B cell (primary cell): ENCODE data around the gene DENND2A. TPM values are rescaled to one million over a fixed set of nuclear protein-coding genes. Genes with fewer than 3 reads are reported as not detected.
"Not testable (repeated sequence)": the region's sequence is repeated elsewhere in the genome, so short reads cannot be mapped to it uniquely, and the experiment has no call there.

Source experiments
- ATAC-seq: fragments of 200-7000 bp; cut with Tn5 transposase; one replicate; pipeline ENCODE4 v1.10.0; 2021; ENCODE audit warnings: low read depth, mild to moderate bottlenecking, moderate number of reproducible peaks, moderate library complexity
- CTCF ChIA-PET: fragments of 350-600 bp; sonication (Branson Sonifier 250); formaldehyde crosslinking; loops from one replicate; lab custom pipeline; 2021; ENCODE audit warnings: antibody characterized with exemption, inconsistent platforms; lab: Charles Lee
- POLR2A ChIA-PET: fragments of 350-600 bp; sonication (Branson Sonifier 250); formaldehyde crosslinking; loops from one replicate; lab custom pipeline; 2021; ENCODE audit warnings: antibody characterized with exemption; lab: Charles Lee
- DNase-seq: peaks from one replicate; pipeline ENCODE4 v3.0.0; 2013
- H2AFZ ChIP-seq: 2 replicates; pipeline ENCODE4 v1.6.1; 2012; ENCODE audit warnings: mild to moderate bottlenecking, low read depth, low read length; ENCODE audit not compliant: insufficient read depth, poor library complexity, severe bottlenecking
- H3K27ac ChIP-seq, 2 donors: 1 replicate in 1 of 2; 2 replicates in 1 of 2; pipeline ENCODE4 v1.5.1; 2012 to 2013; ENCODE audit warnings: low read length in 2 of 2, mild to moderate bottlenecking in 2 of 2, moderate library complexity in 1 of 2
- H3K27me3 ChIP-seq, 4 experiments: fragments of 200-600 bp in 1 of 4; sonication (generic) in 1 of 4; replicated peaks in 1 of 4; 1 replicate in 2 of 4; 2 replicates in 2 of 4; pipeline versions ENCODE4 v1.6.1 to v1.7.0; 2013 to 2016; ENCODE audit warnings: low read length in 3 of 4, mild to moderate bottlenecking in 2 of 4, mixed read lengths in 1 of 4, moderate library complexity in 1 of 4; ENCODE audit not compliant: insufficient read depth in 4 of 4, control insufficient read depth in 3 of 4; ENCODE audit errors: control extremely low read depth in 1 of 4
- H3K36me3 ChIP-seq, 2 experiments: replicated peaks in 1 of 2; 1 replicate in 1 of 2; 2 replicates in 1 of 2; pipeline versions ENCODE4 v1.6.1 to v1.7.1; 2013; ENCODE audit warnings: low read length in 1 of 2; ENCODE audit not compliant: insufficient read depth in 2 of 2, control insufficient read depth in 1 of 2; ENCODE audit errors: control extremely low read depth in 1 of 2, extremely low read depth in 1 of 2
- H3K4me1 ChIP-seq, 2 donors: fragments of 200-600 bp in 1 of 2; sonication (generic) in 1 of 2; 1 replicate in 1 of 2; 2 replicates in 1 of 2; pipeline versions ENCODE4 v1.5.1 to v1.6.1; 2013 to 2017; ENCODE audit warnings: low read length in 2 of 2; ENCODE audit not compliant: control insufficient read depth in 2 of 2, insufficient read depth in 2 of 2
- H3K4me2 ChIP-seq: replicated peaks from 2 replicates; pipeline ENCODE3; 2012; ENCODE audit warnings: mild to moderate bottlenecking, low read depth, low read length; ENCODE audit not compliant: poor library complexity, severe bottlenecking
- H3K4me3 ChIP-seq, 5 experiments: fragments of 200-600 bp in 1 of 5; sonication (generic) in 1 of 5; 1 replicate in 3 of 5; 2 replicates in 2 of 5; pipeline versions ENCODE4 v1.5.1 to v1.7.0; 2011 to 2016; ENCODE audit warnings: low read length in 4 of 5, mild to moderate bottlenecking in 4 of 5, low read depth in 2 of 5, control low read depth in 1 of 5, moderate library complexity in 1 of 5; ENCODE audit not compliant: insufficient read depth in 1 of 5; ENCODE audit errors: control extremely low read depth in 1 of 5, extremely low read depth in 1 of 5
- H3K79me2 ChIP-seq: fragments of 200-600 bp; sonication (generic); one replicate; pipeline ENCODE4 v1.6.0; 2016; ENCODE audit warnings: low read length; ENCODE audit not compliant: control insufficient read depth, insufficient read depth
- H3K9ac ChIP-seq: fragments of 200-600 bp; sonication (generic); 2 replicates; pipeline ENCODE4 v1.6.1; 2017; ENCODE audit warnings: mild to moderate bottlenecking, low read length, moderate library complexity
- H3K9me3 ChIP-seq, 3 donors: one replicate each; pipeline versions ENCODE4 v1.6.1 to v1.7.1; 2013; ENCODE audit warnings: low read length in 2 of 3; ENCODE audit not compliant: control insufficient read depth in 2 of 3, insufficient read depth in 1 of 3; ENCODE audit errors: control extremely low read depth in 1 of 3
- H4K20me1 ChIP-seq: 2 replicates; pipeline ENCODE4 v1.6.0; 2012; ENCODE audit warnings: mild to moderate bottlenecking, low read length; ENCODE audit not compliant: insufficient read depth, control insufficient read depth, poor library complexity, severe bottlenecking
- H3K27ac Mint-ChIP-seq: one replicate; pipeline ENCODE4 v1.8.0; 2021; ENCODE audit warnings: mixed read lengths
- H3K27me3 Mint-ChIP-seq: one replicate; pipeline ENCODE4 v1.8.0; 2021; ENCODE audit warnings: mixed read lengths
- H3K4me1 Mint-ChIP-seq: one replicate; pipeline ENCODE4 v1.8.0; 2021; ENCODE audit warnings: mixed read lengths
- H3K4me3 Mint-ChIP-seq: one replicate; pipeline ENCODE4 v1.8.0; 2021; ENCODE audit warnings: mixed read lengths
- H3K9me3 Mint-ChIP-seq: one replicate; pipeline ENCODE4 v1.8.0; 2022; ENCODE audit warnings: mixed read lengths; ENCODE audit not compliant: insufficient read depth
- EZH2 ChIP-seq: IDR thresholded peaks from 2 replicates; pipeline ENCODE4 v1.6.1; 2012; ENCODE audit warnings: borderline replicate concordance, low read depth, mild to moderate bottlenecking, moderate library complexity, low read length; ENCODE audit not compliant: insufficient read depth, poor library complexity, severe bottlenecking
- WGBS: methylation state at CpG from one replicate; pipeline ENCODE4 v1.1.5; 2013; ENCODE audit warnings: missing lambda C conversion rate; ENCODE audit not compliant: insufficient coverage; 5-methylcytosine and 5-hydroxymethylcytosine counted together
- intact Hi-C: fragments of 100-400 bp; cut with micrococcal nuclease; formaldehyde crosslinking; loops from one replicate; pipeline ENCODE4 v1.10.0; 2022
- polyA plus RNA-seq: library from polyadenylated mRNA; depleted of rRNA; stranded (reverse); fragments of >200 nt; gene quantifications from 2 replicates; pipeline ENCODE4 v1.2.3, GENCODE V29; 2012
- total RNA-seq, 2 donors: library from RNA; stranded (reverse); fragments of 120-200 nt in 1 of 2; gene quantifications; 1 replicate in 1 of 2; 2 replicates in 1 of 2; pipeline versions ENCODE4 v1.2.3 to v1.2.4, GENCODE V29; 2013 to 2022
- TF ChIP-seq, protein P1 (sequence below): fragments of 200-600 bp; IDR thresholded peaks from one replicate; pipeline ENCODE4 v1.8.0; 2022; ENCODE audit warnings: antibody characterized with exemption, mild to moderate bottlenecking

Gene DENND2A
- total and polyA plus RNA-seq, 2 donors (not counting 1 experiment from before 2014, with no cell fraction given) = 0.31 TPM; not detected in 1

DNA sequence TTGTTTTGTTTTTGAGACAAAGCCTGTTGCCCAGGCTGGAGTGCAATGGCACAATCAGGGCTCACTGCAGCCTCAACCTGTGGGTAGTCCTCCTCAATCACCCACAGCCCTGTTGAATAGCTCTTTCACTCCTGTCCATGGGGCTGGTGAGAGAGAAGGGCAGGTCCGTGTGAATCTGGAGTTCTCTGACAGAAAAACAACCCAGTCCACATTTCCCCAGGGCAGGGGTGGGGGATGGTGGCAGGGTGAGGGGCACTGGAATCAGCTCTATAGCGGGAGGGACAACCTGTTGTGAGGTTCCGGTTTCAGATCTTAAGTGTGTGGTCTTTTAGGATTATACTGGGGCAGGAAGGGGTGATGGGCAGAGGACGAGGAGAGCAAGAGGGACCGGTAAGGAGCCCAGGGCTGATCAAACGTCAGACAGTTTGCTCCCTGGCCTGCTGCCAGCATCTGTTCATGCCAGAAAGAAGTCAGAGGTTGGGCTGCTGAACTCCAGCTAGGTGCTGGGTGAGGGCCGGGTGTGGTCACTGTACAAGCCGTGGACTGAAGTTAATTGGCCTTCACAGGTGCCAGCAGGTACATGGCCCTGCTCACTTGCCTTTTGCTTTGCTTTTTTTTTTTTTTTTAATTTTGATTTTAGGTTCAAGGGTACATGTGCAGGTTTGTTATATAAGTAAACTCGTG, 128.2 kb downstream of the DENND2A start:
- Histone ChIP-seq H3K9ac (no peak overlapping the region), H3K27me3 (peaks cover 0 to 3% (median 0%) of the 10 kb centered on the region in 4 experiments), H3K36me3 (no peaks in the 10 kb centered on the region), H3K4me3 (no peak overlapping the region), H2AFZ (peak overlapping the region; percentile 28), H3K9me3 (no peaks in the 10 kb centered on the region), H3K27ac (no peak overlapping the region), H3K4me1 (no peaks in the 10 kb centered on the region), H3K4me2 (no peak overlapping the region), H3K79me2 (no peaks in the 10 kb centered on the region), H4K20me1 (no peaks in the 10 kb centered on the region)
- 67% methylated on average over 8 of the region's 9 CpGs for WGBS
- TF ChIP-seq, protein P1, sequence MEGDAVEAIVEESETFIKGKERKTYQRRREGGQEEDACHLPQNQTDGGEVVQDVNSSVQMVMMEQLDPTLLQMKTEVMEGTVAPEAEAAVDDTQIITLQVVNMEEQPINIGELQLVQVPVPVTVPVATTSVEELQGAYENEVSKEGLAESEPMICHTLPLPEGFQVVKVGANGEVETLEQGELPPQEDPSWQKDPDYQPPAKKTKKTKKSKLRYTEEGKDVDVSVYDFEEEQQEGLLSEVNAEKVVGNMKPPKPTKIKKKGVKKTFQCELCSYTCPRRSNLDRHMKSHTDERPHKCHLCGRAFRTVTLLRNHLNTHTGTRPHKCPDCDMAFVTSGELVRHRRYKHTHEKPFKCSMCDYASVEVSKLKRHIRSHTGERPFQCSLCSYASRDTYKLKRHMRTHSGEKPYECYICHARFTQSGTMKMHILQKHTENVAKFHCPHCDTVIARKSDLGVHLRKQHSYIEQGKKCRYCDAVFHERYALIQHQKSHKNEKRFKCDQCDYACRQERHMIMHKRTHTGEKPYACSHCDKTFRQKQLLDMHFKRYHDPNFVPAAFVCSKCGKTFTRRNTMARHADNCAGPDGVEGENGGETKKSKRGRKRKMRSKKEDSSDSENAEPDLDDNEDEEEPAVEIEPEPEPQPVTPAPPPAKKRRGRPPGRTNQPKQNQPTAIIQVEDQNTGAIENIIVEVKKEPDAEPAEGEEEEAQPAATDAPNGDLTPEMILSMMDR = no peak
- TF ChIP-seq EZH2 = no peak
- Mint-ChIP-seq H3K27ac (no peak overlapping the region), H3K27me3 (peaks cover 16% of the 10 kb centered on the region), H3K4me3 (no peak overlapping the region), H3K4me1 (no peaks in the 10 kb centered on the region), H3K9me3 (no peaks in the 10 kb centered on the region)
- DNase-seq (no peak), ATAC-seq (no peak)
- intact Hi-C loops = no loop called here
- CTCF ChIA-PET = interaction anchor here (1.2 to 1.8 kb wide), 2 partner anchors 141 to 144 kb away, joined by 3 to 8 read pairs; no protein-coding TSS in a partner anchor
- POLR2A ChIA-PET = no interaction called here

- no peaks in the 10 kb centered on the region for H4K20me1 ChIP-seq
- ATAC-seq (no peak), DNase-seq (no peak)
- CTCF ChIA-PET = no interaction called here
- no peaks in the 10 kb centered on the region for H3K79me2 ChIP-seq
- no peak overlapping the region for H3K4me3 ChIP-seq
- POLR2A ChIA-PET = no interaction called here
- H3K4me1 ChIP-seq = no peaks in the 10 kb centered on the region
- intact Hi-C loops = no loop called here
- no peak overlapping the region for H3K4me2 ChIP-seq
- Mint-ChIP-seq H3K4me1 (no peaks in the 10 kb centered on the region), H3K27ac (no peak overlapping the region), H3K27me3 (peaks cover 5% of the 10 kb centered on the region), H3K9me3 (no peaks in the 10 kb centered on the region), H3K4me3 (no peak overlapping the region)
- no peaks in the 10 kb centered on the region for H3K9me3 ChIP-seq
- H3K27me3 ChIP-seq = no peaks in the 10 kb centered on the region
- WGBS = 89% methylated on average over 2 of the region's 5 CpGs
- no peaks in the 10 kb centered on the region for H3K36me3 ChIP-seq
- no peak overlapping the region for H3K27ac ChIP-seq
- no peak overlapping the region for H3K9ac ChIP-seq
- TF ChIP-seq EZH2 = no peak
- TF ChIP-seq, protein P1 = no peak
- no peak overlapping the region for H2AFZ ChIP-seq
Measured at GRCh38 chr7:140509789-140510188, 130.8 kb downstream of the DENND2A start.

- H3K27me3 Mint-ChIP-seq, H3K27ac ChIP-seq, H3K9me3 Mint-ChIP-seq, ATAC-seq, H3K27ac Mint-ChIP-seq, H3K4me1 Mint-ChIP-seq, H3K79me2 ChIP-seq, H3K4me2 ChIP-seq, intact Hi-C loops, H3K4me1 ChIP-seq, H3K4me3 ChIP-seq, H4K20me1 ChIP-seq, H2AFZ ChIP-seq, H3K36me3 ChIP-seq, DNase-seq, H3K27me3 ChIP-seq, H3K9me3 ChIP-seq, H3K9ac ChIP-seq, H3K4me3 Mint-ChIP-seq: not testable (repeated sequence)
- CTCF ChIA-PET = interaction anchor here (0.6 kb wide), 1 partner anchor 524 kb away, joined by 3 read pairs; no protein-coding TSS in a partner anchor
- POLR2A ChIA-PET = interaction anchor here (0.7 kb wide), 1 partner anchor 176 kb away, joined by 5 read pairs; no protein-coding TSS in a partner anchor
- WGBS = 96% methylated on average over 5 of the region's 6 CpGs
Measured at GRCh38 chr7:140507556-140507955, 133.1 kb downstream of the DENND2A start.
